GM23338 (cell line): Measurements from ENCODE around the gene SEMA4D.

Experiments
- CREB1 ChIP-seq: fragments of 250-450 bp; sonication (Bioruptor Pico); IDR thresholded peaks from 2 replicates; pipeline ENCODE4 v1.5.0; 2020; ENCODE audit warnings: low read depth, mild to moderate bottlenecking, moderate library complexity
- CTCF ChIP-seq, 2 experiments: fragments of 200-600 bp in 1 of 2; sonication (generic) in 1 of 2; conservative IDR thresholded peaks; 2 replicates each; pipeline versions ENCODE4 v1.5.1 to v1.6.1; 2016 to 2017; ENCODE audit warnings: antibody characterized with exemption in 2 of 2, low read depth in 2 of 2, mild to moderate bottlenecking in 2 of 2, moderate library complexity in 1 of 2
- EZH2 ChIP-seq: fragments of 200-600 bp; sonication (generic); IDR thresholded peaks from one replicate; pipeline ENCODE4 v1.8.0; 2017; ENCODE audit warnings: antibody characterized with exemption, mild to moderate bottlenecking, low read depth; ENCODE audit not compliant: unreplicated experiment
- EZH2phosphoT487 ChIP-seq: fragments of 200-600 bp; sonication (generic); IDR thresholded peaks from one replicate; pipeline ENCODE4 v1.8.1; 2018; ENCODE audit warnings: antibody characterized with exemption; ENCODE audit not compliant: unreplicated experiment
- JUNB ChIP-seq: IDR thresholded peaks from one replicate; pipeline ENCODE4 v1.6.1; 2016; ENCODE audit warnings: antibody characterized with exemption; ENCODE audit not compliant: unreplicated experiment
- NANOG ChIP-seq: IDR thresholded peaks from 2 replicates; pipeline ENCODE4 v1.6.1; 2016; ENCODE audit warnings: antibody characterized with exemption, borderline replicate concordance
- POLR2AphosphoS5 ChIP-seq: IDR thresholded peaks from 2 replicates; pipeline ENCODE4 v1.6.1; 2016; ENCODE audit warnings: antibody characterized with exemption, low read depth
- REST ChIP-seq: IDR thresholded peaks from one replicate; pipeline ENCODE4 v1.6.1; 2018; ENCODE audit warnings: antibody characterized with exemption; ENCODE audit not compliant: unreplicated experiment
- STAT1 ChIP-seq: IDR thresholded peaks from one replicate; pipeline ENCODE4 v1.6.1; 2016; ENCODE audit warnings: antibody characterized with exemption; ENCODE audit not compliant: unreplicated experiment
- ZNF114 ChIP-seq: fragments of 250-450 bp; sonication (Bioruptor Pico); IDR thresholded peaks from 2 replicates; pipeline ENCODE4 v1.5.0; 2020; ENCODE audit warnings: mild to moderate bottlenecking, moderate library complexity
- ZNF331 ChIP-seq: fragments of 250-450 bp; sonication (Bioruptor Pico); IDR thresholded peaks from 2 replicates; pipeline ENCODE4 v1.5.0; 2020; ENCODE audit warnings: low read depth, mild to moderate bottlenecking, moderate library complexity

GRCh38 chr9:89468281-89468960 lies 29.5 kb downstream of the SEMA4D start:
- TF ChIP-seq REST, result no peak
- no peak for TF ChIP-seq CTCF (conservative IDR thresholded peaks at IDR 0.05; ENCODE audit: low read depth in 2 of 2)
- no peak for TF ChIP-seq JUNB
- no peak for TF ChIP-seq POLR2AphosphoS5
- no peak for TF ChIP-seq EZH2phosphoT487
- TF ChIP-seq EZH2, result no peak
- TF ChIP-seq STAT1, result no peak
- TF ChIP-seq CREB1, result no peak
- no peak for TF ChIP-seq NANOG
- TF ChIP-seq ZNF114 (CRISPR knock-in tag), result no peak
- TF ChIP-seq ZNF331 (CRISPR knock-in tag), result no peak
